Heart left ventricle (tissue), 16 donors: ENCODE data around the gene SCN5A. TPM values are rescaled to one million over a fixed set of nuclear protein-coding genes. Genes with fewer than 3 reads are reported as not detected.

Experiments
- ATAC-seq, 4 donors: fragments of 200-7000 bp; cut with Tn5 transposase; one replicate each; pipeline ENCODE4 v1.9.1; 2020 to 2022; ENCODE audit warnings: moderate library complexity in 4 of 4, mild to moderate bottlenecking in 3 of 4, moderate number of reproducible peaks in 1 of 4
- DNase-seq, 5 donors: peaks; one replicate each; pipeline ENCODE4 v3.0.0-alpha.2; 2020
- H3K27ac ChIP-seq, 12 donors: fragments of 200-600 bp; sonication (generic) in 4 of 12; one replicate each; pipeline versions ENCODE4 v1.5.0 to v1.8.0; 2016 to 2022; ENCODE audit warnings: mild to moderate bottlenecking in 2 of 12
- H3K27me3 ChIP-seq, 9 donors: fragments of 200-600 bp; sonication (generic) in 2 of 9; one replicate each; pipeline versions ENCODE4 v1.5.1 to v1.8.0; 2016 to 2022; ENCODE audit warnings: mild to moderate bottlenecking in 3 of 9
- H3K36me3 ChIP-seq, 9 donors: fragments of 200-600 bp; sonication (generic) in 2 of 9; one replicate each; pipeline versions ENCODE4 v1.5.0 to v1.8.0; 2018 to 2022; ENCODE audit warnings: mild to moderate bottlenecking in 2 of 9
- H3K4me1 ChIP-seq, 12 donors: fragments of 200-600 bp; sonication (generic) in 4 of 12; one replicate each; pipeline versions ENCODE4 v1.5.0 to v1.8.0; 2016 to 2022; ENCODE audit warnings: mild to moderate bottlenecking in 3 of 12
- H3K4me3 ChIP-seq, 12 donors: fragments of 200-600 bp; sonication (generic) in 4 of 12; one replicate each; pipeline versions ENCODE4 v1.5.0 to v1.8.0; 2017 to 2022; ENCODE audit warnings: mild to moderate bottlenecking in 9 of 12, moderate library complexity in 4 of 12
- H3K9me3 ChIP-seq, 12 donors: fragments of 200-600 bp; sonication (generic) in 4 of 12; one replicate each; pipeline versions ENCODE4 v1.5.0 to v1.8.0; 2016 to 2022; ENCODE audit warnings: mild to moderate bottlenecking in 1 of 12
- CTCF ChIP-seq, 12 donors: fragments of 200-600 bp; sonication (generic) in 4 of 12; IDR thresholded peaks; one replicate each; pipeline versions ENCODE4 v1.5.0 to v1.8.0; 2018 to 2022; ENCODE audit warnings: antibody characterized with exemption in 12 of 12, mild to moderate bottlenecking in 5 of 12
- POLR2A ChIP-seq, 2 donors: fragments of 450-650 bp; IDR thresholded peaks; one replicate each; pipeline ENCODE4 v1.6.1; 2017; ENCODE audit warnings: antibody characterized with exemption in 2 of 2, mild to moderate bottlenecking in 2 of 2, moderate library complexity in 2 of 2
- WGBS, 4 donors: extraction: QIAGEN DNeasy Blood & Tissue Kit in 2 of 4; methylation state at CpG; one replicate each; pipeline versions ENCODE4 v1.1.5 to v1.1.7; 2013 to 2018; 5-methylcytosine and 5-hydroxymethylcytosine counted together
- intact Hi-C, 10 donors: fragments of 100-400 bp; cut with DNase I; formaldehyde crosslinking; loops; one replicate each; pipeline versions ENCODE4 v1.11.1 to v1.14.2; 2022
- polyA plus RNA-seq, 2 donors: library from polyadenylated mRNA; stranded (reverse); fragments of 200-250 nt; gene quantifications; one replicate each; pipeline ENCODE4 v1.2.3, GENCODE V29; 2013
- total RNA-seq, 9 donors: library from RNA; depleted of rRNA in 2 of 9; stranded (reverse); fragments of >200 nt in 2 of 9; fragmentation: NEBNext Ultra II Directional in 3 of 9; extraction: Animal tissue kit (Norgen Biotek cat#: 25700) in 3 of 9; gene quantifications; one replicate each; pipeline versions ENCODE4 v1.1.0 to v1.2.4, GENCODE V29; 2016 to 2023
- donor health status: ischemic (EF 13 %, LVEDD 7.1; RV severe dilation, severe dysfunction).
- donor health status: healthy with polysubstance abuse.
- donor health status: DM: no; HTN: yes; CAD: no.
- donor health status: DM: no; HTN: no; CAD: no.
- donor health status: ischemic (EF 25% LVEDD 6.9; RV normal size, moderate dysfunction).
- donor health status: ischemic (EF 25% LVEDD 5.7; RV mildly dilated, moderate dysfunction).
- donor health status: healthy.
- donor health status: DM: yes; HTN: yes; CAD: no.
- donor health status: ischemic (EF 35%, LVEDD 5.7; RV mildly dilated, moderate dysfunction).
- donor health status: nonischemic (EF 11% LVEDD 7.7; RV severe dilation, severe dysfunction).
- donor health status: DM: yes; HTN: yes; CAD: no.
- donor health status: PGD.
- donor health status: ischemic (EF 29% LVEDD 5.4; RV normal size, mild dysfunction).
- donor health status: nonischemic (EF 23%, LVEDD 6.1; RV moderate dilation, normal function).

SCN5A gene
- total and polyA plus RNA-seq, 11 donors: 88.4 to 242 (median 173) TPM

GRCh38 chr3:38549486-38549885, 100.0 kb downstream of the SCN5A start:
- WGBS, 4 donors: 87 to 94% (median 91%) methylated on average over 7 of the region's 7 CpGs
- DNase-seq: peak in 1 of 5 donors; percentile 4
- H3K27me3 ChIP-seq: no peaks in the 10 kb centered on the region
- no peak for TF ChIP-seq POLR2A (IDR thresholded peaks at IDR 0.05)
- no peak for TF ChIP-seq CTCF (IDR thresholded peaks at IDR 0.05)
- no peak for ATAC-seq
- intact Hi-C loops: no loop called here
- peaks cover 0 to 3% (median 0%) of the 10 kb centered on the region in 12 donors for H3K9me3 ChIP-seq
- H3K4me1 ChIP-seq: peaks cover 0 to 35% (median 9%) of the 10 kb centered on the region in 12 donors
- no peak overlapping the region for H3K4me3 ChIP-seq
- peaks cover 0 to 44% (median 15%) of the 10 kb centered on the region in 9 donors for H3K36me3 ChIP-seq
- peak overlapping the region in 9 of 12 donors; percentile 30 to 96 (median 78) for H3K27ac ChIP-seq

- H3K27ac ChIP-seq: peak overlapping the region in 9 of 12 donors; percentile 30 to 96 (median 78)
These were observed 100.4 kb downstream of the SCN5A start for GRCh38 chr3:38549082-38549481.

DNA sequence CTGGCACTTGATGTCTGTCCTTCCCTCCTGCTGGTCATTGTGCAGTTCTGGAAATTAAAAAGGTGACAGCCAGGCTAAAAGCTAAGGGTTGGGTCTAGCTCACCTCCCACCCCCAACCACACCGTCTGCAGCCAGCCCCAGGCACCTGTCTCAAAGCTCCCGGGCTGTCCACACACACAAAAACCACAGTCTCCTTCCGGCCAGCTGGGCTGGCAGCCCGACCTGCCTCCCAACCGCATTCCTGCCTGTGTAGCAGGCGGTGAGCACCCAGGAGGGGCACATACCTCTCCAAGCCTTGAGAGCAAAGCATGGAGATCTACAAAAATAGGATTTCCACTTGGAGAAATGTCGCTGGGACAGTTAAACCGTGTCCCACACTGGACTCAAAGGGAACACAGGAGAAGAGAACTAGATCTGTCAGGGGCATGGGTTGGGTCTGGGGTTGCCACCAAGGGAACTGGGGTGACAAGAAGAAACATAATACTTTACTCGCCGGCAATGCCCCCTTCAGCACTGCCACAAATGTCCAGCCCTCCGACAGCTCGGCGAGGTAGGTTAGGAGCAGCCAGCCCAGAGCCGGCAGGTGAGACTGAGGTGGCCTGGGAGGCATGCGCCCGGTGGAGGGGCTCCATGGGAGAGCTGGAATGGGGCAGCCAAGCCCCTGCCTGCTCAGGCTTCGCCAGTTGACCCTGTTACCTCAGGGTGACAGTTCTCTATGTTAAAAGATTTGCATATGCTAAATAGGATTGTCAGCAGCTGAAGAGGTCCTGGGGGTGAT, 101.1 kb downstream of the SCN5A start:
- intact Hi-C loops: no loop called here
- Histone ChIP-seq H3K4me3 (no peak overlapping the region), H3K36me3 (peaks cover 0 to 32% (median 10%) of the 10 kb centered on the region in 9 donors), H3K4me1 (peaks cover 0 to 42% (median 14%) of the 10 kb centered on the region in 12 donors), H3K27me3 (no peaks in the 10 kb centered on the region), H3K27ac (peak overlapping the region in 11 of 12 donors; percentile 28 to 96 (median 78)), H3K9me3 (peaks cover 0 to 3% (median 0%) of the 10 kb centered on the region in 12 donors)
- WGBS, 4 donors: 48 to 64% (median 57%) methylated on average over 17 of the region's 17 CpGs
- ATAC-seq: peak in 3 of 4 donors; percentile 2 to 41 (median 10)
- TF ChIP-seq CTCF (IDR thresholded peaks at IDR 0.05) (no peak), POLR2A (IDR thresholded peaks at IDR 0.05) (no peak)
- peak in 3 of 5 donors; percentile 36 to 58 (median 56) for DNase-seq

More at GRCh38 chr3:38549082-38549481, 100.4 kb downstream of the SCN5A start:
- H3K9me3 ChIP-seq: peaks cover 0 to 3% (median 0%) of the 10 kb centered on the region in 12 donors
- whole genome bisulfite sequencing, 4 donors: 49 to 70% (median 65%) methylated on average over 5 to 9 of the region's 9 CpGs
- H3K4me3 ChIP-seq: no peak overlapping the region
- peak in 3 of 4 donors; percentile 1 to 14 (median 2) for ATAC-seq
- peaks cover 0 to 39% (median 10%) of the 10 kb centered on the region in 12 donors for H3K4me1 ChIP-seq
- H3K36me3 ChIP-seq: peaks cover 0 to 40% (median 15%) of the 10 kb centered on the region in 9 donors
- H3K27me3 ChIP-seq: no peaks in the 10 kb centered on the region
- intact Hi-C loops: no loop called here
- peak in 2 of 5 donors; percentile 7 to 30 for DNase-seq
- TF ChIP-seq POLR2A (IDR thresholded peaks at IDR 0.05): no peak
- TF ChIP-seq CTCF (IDR thresholded peaks at IDR 0.05): no peak

DNA sequence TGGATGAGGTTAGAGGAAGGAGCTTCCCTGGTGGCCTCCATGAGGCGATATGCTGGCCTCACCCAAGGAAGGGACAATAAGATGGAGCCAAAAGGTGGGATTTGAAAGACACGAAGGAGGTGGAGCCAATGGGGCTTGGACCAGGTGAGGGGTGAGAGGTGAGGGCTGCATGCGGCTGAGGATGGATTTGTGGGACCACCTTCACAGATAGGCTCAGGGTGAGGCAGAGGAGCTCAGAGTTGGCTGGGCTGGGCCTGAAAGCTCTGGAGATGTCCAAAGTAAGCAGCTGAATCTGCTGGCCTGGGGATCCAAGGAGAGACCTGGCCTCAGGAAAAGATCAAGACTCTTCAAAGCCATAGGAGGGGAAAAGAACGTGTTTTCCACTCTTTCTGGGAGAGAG, 103.5 kb downstream of the SCN5A start:
- Histone ChIP-seq H3K36me3 (peaks cover 0 to 15% (median 0%) of the 10 kb centered on the region in 9 donors), H3K4me3 (no peak overlapping the region), H3K27me3 (no peaks in the 10 kb centered on the region), H3K27ac (peak overlapping the region in 6 of 12 donors; percentile 81 to 96 (median 90)), H3K4me1 (peaks cover 0 to 65% (median 36%) of the 10 kb centered on the region in 12 donors), H3K9me3 (no peaks in the 10 kb centered on the region)
- no peak for ATAC-seq
- intact Hi-C loops: no loop called here
- WGBS, 4 donors: 87 to 94% (median 92%) methylated on average over 4 of the region's 4 CpGs
- DNase-seq: no peak
- TF ChIP-seq POLR2A (IDR thresholded peaks at IDR 0.05): no peak
- TF ChIP-seq CTCF (IDR thresholded peaks at IDR 0.05): no peak
